Natural killer cell (primary cell): Measurements from ENCODE around the gene ADCY2. TPM values are rescaled to one million over a fixed set of nuclear protein-coding genes. Genes with fewer than 3 reads are reported as not detected.

ENCODE experiments used
- ATAC-seq, 3 donors: fragments of 150-1000 bp in 2 of 3; fragments of 200-7000 bp in 1 of 3; cut with Tn5 transposase; 1 replicate in 1 of 3; 2 replicates in 2 of 3; pipeline ENCODE4 v1.10.0; 2021; ENCODE audit warnings: mild to moderate bottlenecking in 2 of 3, moderate library complexity in 2 of 3
- DNase-seq, 2 donors: peaks; one replicate each; pipeline versions ENCODE4 v3.0.0 to v3.0.0-alpha.2; 2013 to 2021; ENCODE audit warnings: mixed read lengths in 1 of 2
- H3K27ac ChIP-seq: one replicate; pipeline ENCODE4 v1.5.1; 2013; ENCODE audit warnings: mild to moderate bottlenecking, low read length
- H3K27me3 ChIP-seq: one replicate; pipeline ENCODE4 v1.6.1; 2013; ENCODE audit warnings: low read length; ENCODE audit not compliant: control insufficient read depth, insufficient read depth
- H3K36me3 ChIP-seq: one replicate; pipeline ENCODE4 v1.6.1; 2013; ENCODE audit warnings: low read length; ENCODE audit not compliant: control insufficient read depth, insufficient read depth
- H3K4me1 ChIP-seq: one replicate; pipeline ENCODE4 v1.6.1; 2013; ENCODE audit warnings: low read length; ENCODE audit not compliant: control insufficient read depth, insufficient read depth
- H3K4me3 ChIP-seq: one replicate; pipeline ENCODE4 v1.5.1; 2013; ENCODE audit warnings: low read length
- H3K9me3 ChIP-seq: one replicate; pipeline ENCODE4 v1.6.1; 2013; ENCODE audit warnings: low read length; ENCODE audit not compliant: control insufficient read depth, insufficient read depth
- H3K27ac Mint-ChIP-seq, 2 donors: one replicate each; pipeline ENCODE4 v1.8.0; 2022; ENCODE audit warnings: mild to moderate bottlenecking in 2 of 2, mixed read lengths in 2 of 2, moderate library complexity in 1 of 2
- H3K27me3 Mint-ChIP-seq, 2 donors: one replicate each; pipeline ENCODE4 v1.8.0; 2022; ENCODE audit warnings: low read depth in 2 of 2, mixed read lengths in 2 of 2
- H3K36me3 Mint-ChIP-seq: one replicate; pipeline ENCODE4 v1.8.0; 2022; ENCODE audit warnings: mixed read lengths
- H3K4me1 Mint-ChIP-seq, 2 donors: one replicate each; pipeline ENCODE4 v1.8.0; 2022; ENCODE audit warnings: mixed read lengths in 2 of 2
- H3K4me3 Mint-ChIP-seq: one replicate; pipeline ENCODE4 v1.8.0; 2022; ENCODE audit warnings: mild to moderate bottlenecking, moderate library complexity, mixed read lengths
- H3K9me3 Mint-ChIP-seq, 2 donors: one replicate each; pipeline ENCODE4 v1.8.0; 2022; ENCODE audit warnings: mixed read lengths in 2 of 2
- WGBS: methylation state at CpG from one replicate; pipeline ENCODE4 v1.1.7; 2013; ENCODE audit warnings: missing lambda C conversion rate; ENCODE audit not compliant: insufficient coverage; 5-methylcytosine and 5-hydroxymethylcytosine counted together
- intact Hi-C: fragments of 100-400 bp; cut with micrococcal nuclease; formaldehyde crosslinking; loops from one replicate; pipeline ENCODE4 v1.14.2; 2022
- total RNA-seq, 4 donors: library from RNA; stranded (reverse); fragments of 120-200 nt in 1 of 4; gene quantifications; one replicate each; pipeline versions ENCODE4 v1.2.3 to v1.2.4, GENCODE V29; 2013 to 2022
- TF ChIP-seq, protein P1 (sequence below): fragments of 200-600 bp; IDR thresholded peaks from one replicate; pipeline ENCODE4 v1.8.0; 2022; ENCODE audit warnings: antibody characterized with exemption

The ADCY2 gene
- total RNA-seq, 3 donors from 2014 or later (not counting 1 experiment from before 2014, with no cell fraction given), result not detected

- Histone ChIP-seq H3K4me1 (no peaks in the 10 kb centered on the region), H3K4me3 (no peak overlapping the region), H3K36me3 (no peaks in the 10 kb centered on the region), H3K27me3 (no peaks in the 10 kb centered on the region), H3K27ac (no peak overlapping the region), H3K9me3 (no peaks in the 10 kb centered on the region)
- ATAC-seq, result no peak
- no peaks in the 10 kb centered on the region for H3K27me3 Mint-ChIP-seq
- no peak overlapping the region for H3K4me3 Mint-ChIP-seq
- H3K36me3 Mint-ChIP-seq, result no peaks in the 10 kb centered on the region
- no peak for DNase-seq
- H3K9me3 Mint-ChIP-seq, result peaks cover 2 to 8% of the 10 kb centered on the region in 2 donors
- 70% methylated on average over 7 of the region's 7 CpGs for whole genome bisulfite sequencing
- no peaks in the 10 kb centered on the region for H3K4me1 Mint-ChIP-seq
- intact Hi-C loops, result no loop called here
- H3K27ac Mint-ChIP-seq, result no peak overlapping the region
- TF ChIP-seq, protein P1, sequence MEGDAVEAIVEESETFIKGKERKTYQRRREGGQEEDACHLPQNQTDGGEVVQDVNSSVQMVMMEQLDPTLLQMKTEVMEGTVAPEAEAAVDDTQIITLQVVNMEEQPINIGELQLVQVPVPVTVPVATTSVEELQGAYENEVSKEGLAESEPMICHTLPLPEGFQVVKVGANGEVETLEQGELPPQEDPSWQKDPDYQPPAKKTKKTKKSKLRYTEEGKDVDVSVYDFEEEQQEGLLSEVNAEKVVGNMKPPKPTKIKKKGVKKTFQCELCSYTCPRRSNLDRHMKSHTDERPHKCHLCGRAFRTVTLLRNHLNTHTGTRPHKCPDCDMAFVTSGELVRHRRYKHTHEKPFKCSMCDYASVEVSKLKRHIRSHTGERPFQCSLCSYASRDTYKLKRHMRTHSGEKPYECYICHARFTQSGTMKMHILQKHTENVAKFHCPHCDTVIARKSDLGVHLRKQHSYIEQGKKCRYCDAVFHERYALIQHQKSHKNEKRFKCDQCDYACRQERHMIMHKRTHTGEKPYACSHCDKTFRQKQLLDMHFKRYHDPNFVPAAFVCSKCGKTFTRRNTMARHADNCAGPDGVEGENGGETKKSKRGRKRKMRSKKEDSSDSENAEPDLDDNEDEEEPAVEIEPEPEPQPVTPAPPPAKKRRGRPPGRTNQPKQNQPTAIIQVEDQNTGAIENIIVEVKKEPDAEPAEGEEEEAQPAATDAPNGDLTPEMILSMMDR, result no peak
Measured at GRCh38 chr5:7576023-7576715, 180.2 kb downstream of the ADCY2 start.

DNA sequence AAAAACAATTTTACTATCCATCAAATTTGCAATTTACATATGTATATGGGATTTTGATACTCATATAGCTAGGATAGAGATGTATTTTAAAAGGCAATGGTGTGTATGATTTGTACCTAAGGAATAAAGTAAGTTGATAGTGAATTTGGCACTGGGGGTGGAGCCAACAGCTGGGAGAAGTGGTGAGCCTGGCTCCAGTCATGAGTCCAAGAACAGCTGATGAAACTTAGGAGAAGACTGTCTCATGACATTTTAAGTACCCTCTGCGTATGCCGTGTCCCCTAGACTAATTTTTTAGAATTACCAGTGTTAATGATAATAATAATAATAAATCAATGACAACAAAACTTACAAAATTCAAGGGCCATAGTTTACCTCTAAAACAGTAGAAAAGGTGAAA lies 181.4 kb downstream of the ADCY2 start:
- no CpG with 5 or more reads among the region's 2 CpGs for WGBS

GRCh38 chr5:7578071-7578470 lies 182.1 kb downstream of the ADCY2 start:
- Mint-ChIP-seq H3K4me1 (no peaks in the 10 kb centered on the region), H3K27me3 (no peaks in the 10 kb centered on the region), H3K4me3 (no peak overlapping the region), H3K9me3 (peaks cover 2 to 8% of the 10 kb centered on the region in 2 donors), H3K36me3 (no peaks in the 10 kb centered on the region), H3K27ac (no peak overlapping the region)
- no CpG with 5 or more reads among the region's 1 CpG for WGBS
- Histone ChIP-seq H3K27ac (no peak overlapping the region), H3K27me3 (no peaks in the 10 kb centered on the region), H3K4me1 (no peaks in the 10 kb centered on the region), H3K36me3 (no peaks in the 10 kb centered on the region), H3K9me3 (no peaks in the 10 kb centered on the region), H3K4me3 (no peak overlapping the region)
- DNase-seq (no peak), ATAC-seq (no peak)
- intact Hi-C loops, result no loop called here
- TF ChIP-seq, protein P1, result no peak

More for the DNA sequence above, 181.4 kb downstream of the ADCY2 start:
- DNase-seq, result no peak
- Histone ChIP-seq H3K4me3 (no peak overlapping the region), H3K9me3 (no peaks in the 10 kb centered on the region), H3K36me3 (no peaks in the 10 kb centered on the region), H3K4me1 (no peaks in the 10 kb centered on the region), H3K27me3 (no peaks in the 10 kb centered on the region), H3K27ac (no peak overlapping the region)
- intact Hi-C loops, result no loop called here
- H3K4me3 Mint-ChIP-seq, result no peak overlapping the region
- H3K36me3 Mint-ChIP-seq, result no peaks in the 10 kb centered on the region
- no peaks in the 10 kb centered on the region for H3K4me1 Mint-ChIP-seq
- TF ChIP-seq, protein P1, result no peak
- no peak for ATAC-seq
- H3K27me3 Mint-ChIP-seq, result no peaks in the 10 kb centered on the region
- H3K27ac Mint-ChIP-seq, result no peak overlapping the region
- peaks cover 2 to 8% of the 10 kb centered on the region in 2 donors for H3K9me3 Mint-ChIP-seq

- no peak for DNase-seq
- WGBS, result 100% methylated on average over 2 of the region's 2 CpGs
Measured at GRCh38 chr5:7584749-7585148, 188.8 kb downstream of the ADCY2 start.

More at GRCh38 chr5:7584749-7585148, 188.8 kb downstream of the ADCY2 start:
- H3K27ac ChIP-seq, result no peak overlapping the region
- TF ChIP-seq, protein P1, result no peak
- H3K4me1 ChIP-seq, result no peaks in the 10 kb centered on the region
- H3K9me3 Mint-ChIP-seq, result peaks cover 5 to 8% of the 10 kb centered on the region in 2 donors
- no peaks in the 10 kb centered on the region for H3K36me3 Mint-ChIP-seq
- H3K27me3 Mint-ChIP-seq, result no peaks in the 10 kb centered on the region
- no peak overlapping the region for H3K4me3 Mint-ChIP-seq
- H3K27me3 ChIP-seq, result no peaks in the 10 kb centered on the region
- H3K4me1 Mint-ChIP-seq, result no peaks in the 10 kb centered on the region
- H3K27ac Mint-ChIP-seq, result no peak overlapping the region
- H3K9me3 ChIP-seq, result no peaks in the 10 kb centered on the region
- intact Hi-C loops, result no loop called here
- no peak overlapping the region for H3K4me3 ChIP-seq
- ATAC-seq, result no peak
- H3K36me3 ChIP-seq, result no peaks in the 10 kb centered on the region
